SK-N-DZ (cell line): Measurements from ENCODE around the gene OR2Y1.
"Not testable (repeated sequence)": the region's sequence is repeated elsewhere in the genome, so short reads cannot be mapped to it uniquely, and the experiment has no call there.

Source experiments
- DNase-seq: peaks from one replicate; pipeline ENCODE4 v3.0.0-alpha.2; 2015; ENCODE audit warnings: low spot score
- small RNA-seq, 2 experiments: library from RNA; depleted of rRNA; stranded (forward); fragments of <200 nt; gene quantifications; one replicate each; pipeline ENCODE3, GENCODE V24; 2014

Gene OR2Y1

DNA sequence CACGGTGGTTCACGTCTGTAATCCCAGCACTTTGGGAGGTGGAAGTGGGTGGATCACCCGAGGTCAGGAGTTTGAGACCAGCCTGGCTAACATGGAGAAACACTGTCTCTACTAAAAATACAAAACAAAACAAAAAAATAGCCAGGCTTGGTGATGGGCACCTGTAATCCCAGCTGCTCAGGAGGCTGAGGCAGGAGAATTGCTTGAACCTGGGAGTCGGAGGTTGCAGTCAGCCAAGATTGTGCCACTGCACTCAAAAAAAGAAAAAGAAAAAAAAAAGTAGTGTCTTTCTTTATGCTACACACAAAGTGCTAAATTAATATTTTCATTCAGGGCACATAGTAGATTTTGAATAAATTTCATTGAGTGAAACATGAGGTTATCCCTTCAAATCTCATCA, 1.1 kb upstream of the OR2Y1 start:
- not testable (repeated sequence) for DNase-seq

DNA sequence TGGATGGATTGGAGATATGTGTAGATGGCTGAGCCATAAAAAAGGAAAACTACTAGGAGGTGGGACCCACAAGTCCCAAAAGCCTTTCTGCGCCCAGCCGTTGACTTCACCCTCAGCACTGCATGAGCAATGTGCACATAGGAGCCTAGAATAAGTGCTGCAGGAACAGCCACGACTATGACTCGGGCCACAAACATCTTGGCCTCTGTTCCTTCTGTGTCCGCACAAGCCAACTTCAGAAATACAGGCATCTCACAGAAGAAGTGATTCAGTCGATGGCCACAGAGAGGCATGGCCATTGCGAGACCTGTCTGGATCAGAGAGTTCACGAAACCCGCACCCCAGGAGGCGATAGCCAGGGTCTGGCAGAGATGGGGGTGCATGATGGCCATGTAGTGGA, 587 bp downstream of the OR2Y1 start:
- no peak for DNase-seq

DNA sequence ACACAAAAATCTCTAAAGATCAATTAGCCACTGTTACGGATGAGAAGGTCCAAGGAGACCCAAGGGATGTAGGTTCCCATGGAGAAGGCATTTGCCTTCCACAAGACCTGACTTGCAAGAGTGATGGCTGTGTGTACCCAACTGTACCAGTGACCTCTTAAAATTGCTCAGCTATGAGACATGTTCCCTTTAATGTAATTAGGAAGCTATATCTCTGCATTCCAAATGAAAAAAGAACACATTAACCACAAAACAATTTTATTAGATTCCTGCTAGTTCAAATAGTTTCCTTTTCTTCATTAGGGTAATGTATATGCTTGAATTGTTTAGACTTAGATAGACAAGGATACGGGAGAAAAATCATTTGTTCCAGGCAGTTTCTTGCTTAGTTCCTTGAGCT, 3.3 kb downstream of the OR2Y1 start:
- no peak for DNase-seq

DNA sequence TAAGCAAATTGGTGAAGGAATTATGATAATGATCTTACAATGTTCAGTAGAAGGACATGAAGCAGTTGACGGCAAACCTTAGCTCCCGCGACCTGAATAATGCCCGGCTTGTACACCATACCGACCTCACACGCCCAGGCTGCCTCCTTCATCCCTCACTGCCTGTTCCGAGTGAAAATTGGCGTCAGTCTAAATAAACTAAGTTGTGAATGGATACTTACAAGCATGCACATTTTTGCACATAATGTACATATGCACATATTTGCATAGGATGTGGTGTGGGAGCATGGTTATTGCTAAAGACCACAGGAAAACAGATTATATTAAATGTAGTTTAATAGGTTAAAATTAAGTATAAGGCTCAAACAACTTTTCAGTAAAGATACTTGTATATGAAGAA, 14.9 kb downstream of the OR2Y1 start:
- no peak for DNase-seq

DNA sequence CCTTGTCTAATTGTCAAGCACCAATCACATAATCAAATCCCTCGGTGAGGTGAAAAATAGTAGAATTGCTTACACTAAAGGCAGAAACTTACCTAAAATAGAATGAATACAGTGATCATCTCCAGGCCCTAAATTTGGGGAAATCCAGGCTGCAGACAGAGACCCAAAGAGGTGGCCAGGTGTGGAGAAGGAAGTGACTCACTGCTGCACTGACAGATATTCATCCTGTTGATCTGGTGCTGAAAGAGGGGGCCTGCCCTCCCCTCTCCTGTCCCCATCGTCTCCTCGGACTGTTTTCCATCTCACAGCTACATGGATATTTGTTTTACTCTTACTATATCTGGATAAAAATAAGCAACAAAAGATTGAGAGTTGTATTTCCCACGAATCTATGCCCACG, 15.9 kb downstream of the OR2Y1 start:
- DNase-seq: no peak

DNA sequence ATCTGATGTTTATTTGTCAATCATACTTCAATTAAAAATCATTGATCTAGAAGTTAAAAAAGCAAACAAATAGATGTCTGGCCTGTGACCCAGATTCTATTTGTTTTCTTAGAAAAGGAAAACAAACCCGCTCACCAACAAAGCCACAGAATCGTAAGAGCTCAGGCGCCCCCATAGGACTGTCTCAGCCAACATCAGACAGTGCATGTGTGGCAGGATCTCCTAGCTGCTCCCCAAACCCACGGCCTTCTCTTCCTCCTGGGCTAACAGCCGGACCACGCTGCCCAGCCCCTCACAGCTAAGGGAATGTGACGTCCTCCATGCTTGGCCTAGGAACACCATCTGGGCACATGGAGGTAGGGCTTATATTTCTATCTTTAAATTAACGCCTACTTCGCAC, 19.4 kb downstream of the OR2Y1 start:
- DNase-seq: no peak

DNA sequence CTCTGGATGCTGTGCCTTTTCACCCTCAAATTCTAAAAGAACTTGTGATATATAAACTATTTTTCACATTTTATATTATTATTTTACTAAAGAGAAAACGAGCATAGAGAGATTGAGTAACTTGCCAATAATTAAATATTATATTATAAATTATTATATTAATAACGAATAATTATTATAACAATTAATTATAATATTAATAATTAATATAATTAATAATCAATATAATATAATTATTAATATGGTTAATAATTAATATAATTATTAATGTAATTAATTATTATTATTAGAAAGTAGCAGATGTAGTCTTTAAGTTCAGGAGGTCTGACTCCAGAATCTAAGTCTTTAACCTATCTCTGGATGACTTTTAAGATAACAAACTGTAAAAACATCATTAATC, 20.1 kb downstream of the OR2Y1 start:
- no peak for DNase-seq

DNA sequence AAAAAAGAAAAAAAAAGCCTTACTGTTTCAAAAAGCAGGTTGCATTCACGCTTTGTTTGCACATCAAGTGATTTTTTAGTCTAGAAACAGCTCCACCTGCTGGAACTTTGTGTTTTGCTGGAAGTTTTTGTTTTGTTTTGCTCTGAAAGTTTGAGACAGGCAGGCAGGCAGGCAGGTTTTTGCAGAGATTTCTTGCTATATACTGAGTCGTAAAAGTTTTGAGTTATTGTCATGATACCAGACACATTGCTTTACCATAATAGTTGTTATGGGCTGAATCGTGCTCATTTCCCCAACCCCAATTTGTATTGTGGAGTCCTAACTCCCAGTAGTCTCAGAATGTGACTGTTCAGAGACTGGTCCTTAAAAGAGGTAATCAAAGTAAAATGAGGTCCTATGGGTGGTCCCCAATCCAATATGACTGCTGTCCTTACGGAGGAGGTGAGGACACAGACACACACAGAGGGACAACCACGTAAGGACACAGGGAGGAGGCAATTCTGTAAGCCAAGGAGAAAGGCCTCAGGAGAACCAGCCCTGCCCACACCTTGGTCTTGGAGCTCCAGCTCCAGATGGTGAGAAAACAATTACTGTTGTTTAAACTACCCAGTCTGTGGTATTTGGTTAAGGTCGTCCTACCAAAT, 20.9 kb downstream of the OR2Y1 start:
- peak; percentile 35 for DNase-seq

DNA sequence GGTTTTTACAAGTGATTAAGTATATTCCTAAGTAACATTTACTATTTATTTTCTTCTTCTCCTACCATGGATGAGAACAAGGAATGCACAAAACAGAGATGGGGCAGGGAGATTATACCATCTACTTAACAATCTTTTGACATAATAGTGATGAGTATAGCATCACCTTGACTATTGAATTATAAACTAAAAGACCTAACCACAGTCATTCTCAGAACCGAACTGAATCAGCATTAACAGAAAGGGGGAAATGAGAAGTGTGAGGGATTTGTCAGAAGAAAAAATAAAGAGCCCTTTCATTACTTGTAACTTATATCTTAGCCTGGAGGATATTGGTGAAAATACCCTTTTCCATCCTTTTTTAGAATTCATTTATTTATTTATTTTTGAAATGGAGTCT, 21.9 kb downstream of the OR2Y1 start:
- no peak for DNase-seq

DNA sequence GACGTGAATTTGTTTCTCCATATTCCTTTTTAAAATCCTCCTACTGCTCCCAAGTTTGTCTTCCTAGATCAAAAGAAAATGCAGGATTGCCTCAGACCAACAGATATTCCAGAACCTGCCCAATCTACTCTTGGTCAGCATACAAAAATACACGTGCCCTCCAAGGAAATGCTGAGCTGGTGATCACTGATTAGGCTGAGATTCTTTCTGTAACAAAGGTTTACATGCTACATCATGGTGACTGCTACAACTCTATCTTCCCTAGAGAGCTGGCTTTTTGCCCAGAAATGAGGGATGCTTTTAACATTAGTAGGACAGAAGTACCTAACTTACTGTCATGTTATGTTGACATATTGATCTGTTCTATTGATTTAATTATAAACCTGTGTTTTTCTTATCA, 35.5 kb downstream of the OR2Y1 start:
- no peak for DNase-seq

DNA sequence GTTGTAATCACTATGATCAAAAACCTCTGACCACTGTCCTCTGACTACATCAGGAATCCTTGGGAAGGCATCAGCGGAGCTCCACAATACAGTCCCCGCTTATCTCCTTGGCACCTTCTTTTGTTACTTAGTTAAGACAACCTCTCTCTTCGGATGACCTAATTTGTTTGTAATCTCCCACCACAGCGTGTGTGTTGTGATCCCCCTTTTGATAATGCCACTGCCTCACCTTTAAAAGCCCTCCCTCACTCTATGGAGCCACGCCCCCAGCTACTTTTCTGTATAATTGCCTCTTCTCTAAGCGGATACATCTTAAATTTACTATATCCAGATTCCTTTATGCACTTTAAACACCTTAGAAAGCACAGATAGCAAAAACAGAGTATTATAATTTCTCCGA, 35.9 kb downstream of the OR2Y1 start:
- no peak for DNase-seq

DNA sequence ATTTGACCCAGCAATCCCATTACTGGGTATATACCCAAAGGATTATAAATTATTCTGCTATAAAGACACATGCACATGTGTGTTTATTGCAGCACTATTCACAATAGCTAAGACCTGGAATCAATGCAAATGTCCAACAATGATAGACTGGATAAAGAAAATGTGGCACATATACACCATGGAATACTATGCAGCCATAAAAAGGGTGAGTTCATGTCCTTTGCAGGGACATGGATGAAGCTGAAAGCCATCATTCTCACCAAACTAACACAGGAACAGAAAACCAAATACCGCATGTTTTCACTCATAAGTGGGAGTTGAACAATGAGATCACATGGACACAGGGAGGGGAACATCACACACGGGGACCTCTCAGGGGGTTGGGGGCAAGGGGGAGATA, 36.5 kb downstream of the OR2Y1 start:
- not testable (repeated sequence) for DNase-seq

DNA sequence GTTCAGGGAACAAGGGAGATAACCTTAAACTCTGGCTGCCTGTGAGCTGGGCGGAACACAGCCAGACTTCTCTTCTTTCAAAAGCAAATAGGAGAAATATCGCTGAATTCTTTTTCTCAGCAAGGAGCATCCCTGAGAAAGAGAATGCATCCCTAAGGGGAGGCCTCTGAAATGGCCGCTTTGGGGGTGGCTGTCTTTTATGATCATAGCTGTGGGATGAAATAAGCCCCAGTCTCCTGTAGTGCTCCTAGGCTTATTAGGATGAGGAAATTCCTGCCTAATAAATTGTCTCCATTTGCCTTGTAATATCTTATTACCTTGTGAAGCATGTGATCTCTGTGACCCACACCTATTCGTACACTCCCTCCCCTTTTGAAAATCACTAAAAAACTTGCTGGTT, 39.4 kb downstream of the OR2Y1 start:
- not testable (repeated sequence) for DNase-seq

DNA sequence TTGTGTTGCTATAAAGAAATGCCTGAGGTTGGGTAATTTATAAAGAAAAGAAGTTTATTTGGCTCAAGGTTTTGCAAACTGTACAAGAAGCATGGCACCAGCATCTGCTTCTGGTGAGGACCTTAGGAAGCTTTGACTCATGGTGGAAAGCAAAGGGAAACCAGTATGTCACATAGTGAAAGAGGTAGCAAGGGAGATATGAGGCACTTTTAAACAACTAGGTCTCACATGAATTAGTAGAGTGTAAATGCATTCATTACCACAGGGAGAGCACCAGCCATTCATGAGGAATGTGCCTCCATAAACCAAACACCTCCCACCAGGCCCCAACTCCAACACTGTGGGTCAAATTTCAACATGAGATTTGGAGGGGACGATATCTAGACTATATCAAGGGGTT, 40.8 kb downstream of the OR2Y1 start:
- no peak for DNase-seq

DNA sequence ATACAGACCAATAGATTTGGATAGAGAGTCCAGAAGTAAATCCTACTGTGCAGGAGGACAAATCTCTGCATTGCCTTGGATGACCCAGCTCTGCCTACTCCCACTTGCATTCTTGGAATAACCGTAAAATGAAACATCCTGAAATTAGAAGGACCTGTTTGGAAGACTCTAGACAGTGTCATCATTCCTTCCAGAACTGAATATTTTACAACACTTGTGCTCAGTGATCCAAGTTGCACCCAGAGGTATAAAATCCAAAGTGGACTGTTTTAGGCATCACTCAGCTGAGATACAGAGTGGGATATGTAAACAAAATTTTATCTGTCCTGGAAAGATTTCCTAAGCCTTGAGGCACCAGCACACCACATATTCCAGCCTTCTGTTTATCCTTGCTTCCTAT, 43.7 kb downstream of the OR2Y1 start:
- no peak for DNase-seq

DNA sequence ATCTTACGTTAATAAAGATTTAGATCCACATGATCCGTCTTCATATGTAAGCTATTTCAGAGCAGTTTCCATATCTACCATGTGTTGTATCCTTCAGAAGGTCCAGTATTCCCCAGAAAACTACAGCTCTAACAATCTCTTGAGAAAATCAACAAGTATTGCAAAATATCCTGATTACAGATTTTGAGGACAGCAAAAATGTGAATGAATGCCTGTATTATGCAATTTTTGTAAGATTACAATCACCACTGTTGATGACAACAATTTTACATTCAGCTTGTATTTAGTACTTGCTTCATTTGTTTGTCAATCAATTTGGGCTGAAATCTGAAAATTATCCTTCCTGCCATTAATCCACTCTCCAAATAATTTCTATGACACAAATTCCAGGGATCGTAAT, 47.4 kb downstream of the OR2Y1 start:
- no peak for DNase-seq

DNA sequence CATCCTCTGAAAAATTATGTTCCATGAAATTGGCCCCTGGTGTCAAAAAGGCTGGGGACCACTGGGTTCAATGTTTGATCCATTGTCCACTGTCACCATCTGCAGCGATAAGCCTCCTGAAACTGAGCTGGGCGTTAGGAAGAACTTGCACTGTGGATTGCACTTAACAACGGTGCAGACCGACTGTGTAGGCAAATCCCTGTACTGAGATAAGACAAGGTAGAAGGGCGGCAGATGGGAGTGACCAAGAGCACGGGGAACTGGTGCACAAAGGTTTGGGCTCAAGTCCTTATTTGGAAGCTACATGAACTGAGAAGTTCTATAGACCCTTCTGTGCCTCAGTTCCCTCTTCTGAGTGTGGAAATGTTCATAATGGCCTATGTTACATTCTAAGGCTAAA, 48.8 kb downstream of the OR2Y1 start:
- DNase-seq: no peak

DNA sequence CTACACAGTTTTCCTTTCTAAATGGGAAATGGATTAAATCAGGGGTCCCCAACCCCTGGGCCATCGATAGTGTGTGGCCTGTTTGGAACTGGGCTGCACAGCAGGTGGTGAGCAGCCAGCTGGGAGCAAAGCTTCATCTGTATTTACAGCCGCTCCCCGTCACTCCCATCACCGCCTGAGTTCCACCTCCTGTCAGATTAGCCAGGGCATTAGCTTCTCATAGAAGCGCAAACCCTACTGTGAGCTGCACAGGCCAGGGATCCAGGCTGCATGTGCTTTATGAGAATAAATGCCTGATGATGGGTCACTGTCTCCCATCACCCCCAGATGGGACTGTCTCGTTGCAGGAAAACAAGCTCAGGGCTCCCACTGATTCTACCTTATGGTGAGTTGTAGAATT, 49.3 kb downstream of the OR2Y1 start:
- DNase-seq: no peak

DNA sequence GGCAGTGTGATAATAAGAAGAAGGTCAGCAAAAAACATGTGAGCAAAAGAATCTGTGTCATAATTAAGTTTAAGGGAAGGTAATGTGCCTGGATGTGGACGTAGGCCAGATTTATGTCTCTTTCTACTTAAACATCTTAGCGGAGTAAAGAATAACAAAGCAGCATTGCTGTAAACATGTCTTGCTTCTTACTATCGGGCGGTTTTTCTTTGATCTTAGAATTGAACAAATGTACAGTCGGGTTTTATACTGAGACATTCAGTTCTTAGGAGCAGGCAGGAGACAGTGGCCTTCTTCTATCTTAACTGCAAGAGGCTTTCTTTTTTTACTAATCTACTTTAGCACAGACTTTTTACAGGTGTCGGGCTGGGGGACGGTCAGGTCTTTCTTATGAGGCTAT, 50.1 kb downstream of the OR2Y1 start:
- no peak for DNase-seq

Small RNA genes lying within 50 kb of the gene (small RNA-seq; reads per million reads assigned to genes)
- 0 to 0.13 reads per million in 2 experiments for gene RNU1-17P
